Measurements from ENCODE around the gene UST.

The UST gene

DNA sequence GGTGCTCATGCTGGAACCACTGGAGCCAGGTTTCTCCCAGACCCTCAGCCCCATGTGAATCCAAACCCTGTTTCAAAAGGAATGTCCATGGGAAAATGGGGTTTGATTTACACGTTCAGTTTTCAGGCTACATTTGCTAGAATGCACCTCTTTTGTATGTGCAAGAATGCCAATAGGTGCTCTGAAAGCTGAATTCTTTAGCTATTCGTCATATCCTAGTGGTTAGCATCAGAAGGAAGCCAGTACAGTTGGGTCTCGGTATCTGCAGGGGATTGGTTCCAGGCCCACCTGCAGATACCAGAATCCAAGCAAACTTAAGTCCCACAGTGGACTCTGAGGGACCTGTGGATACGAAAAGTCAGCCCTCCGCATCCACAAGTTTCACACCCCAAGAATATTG lies 93.4 kb downstream of the UST start:
- H3K4me3 ChIP-seq (ENCODE audit: insufficient read depth in 1 of 2, low read depth in 1 of 2, low read length in 2 of 2) = no peak overlapping the region
- peak overlapping the region in 1 of 2 experiments; percentile 12 for H3K18ac ChIP-seq (ENCODE audit: low read depth in 1 of 2, low read length in 2 of 2)
- H3K27ac ChIP-seq (ENCODE audit: low read length, poor library complexity, severe bottlenecking) = no peak overlapping the region
- DNase-seq = no peak
- WGBS = 79% methylated on average over 3 of the region's 5 CpGs
- H2BK5ac ChIP-seq (ENCODE audit: low read depth, low read length, poor library complexity, severe bottlenecking) = no peak overlapping the region
- no peak overlapping the region for H2BK15ac ChIP-seq (ENCODE audit: low read depth, poor library complexity, severe bottlenecking)
- H3K4ac ChIP-seq (ENCODE audit: low read depth in 1 of 2, low read length in 2 of 2) = no peak overlapping the region
- no peak overlapping the region for H3K23ac ChIP-seq (ENCODE audit: low read length in 2 of 2)
- H3K79me1 ChIP-seq (replicated peaks; ENCODE audit: low read length, poor library complexity, severe bottlenecking) = peaks cover 6% of the 10 kb centered on the region
- no peak overlapping the region for H2BK120ac ChIP-seq (ENCODE audit: low read depth, low read length)
- H3K14ac ChIP-seq (ENCODE audit: low read length in 2 of 2) = no peak overlapping the region
- no peak overlapping the region for H2AK5ac ChIP-seq (ENCODE audit: low read length, severe bottlenecking)
- no peaks in the 10 kb centered on the region for H3K36me3 ChIP-seq (ENCODE audit: control insufficient read depth in 1 of 2, insufficient read depth in 2 of 2, low read depth in 1 of 2, low read length in 2 of 2)
- no peaks in the 10 kb centered on the region for H3K9me3 ChIP-seq (ENCODE audit: control insufficient read depth, low read length)
- no peak overlapping the region for H4K91ac ChIP-seq (ENCODE audit: low read length)
- H3K4me1 ChIP-seq (ENCODE audit: control insufficient read depth, insufficient read depth, low read depth, low read length) = peaks cover 7% of the 10 kb centered on the region
- peak overlapping the region in 1 of 2 experiments; percentile 18 for H2BK12ac ChIP-seq (ENCODE audit: low read length in 2 of 2)
- H2AFZ ChIP-seq (ENCODE audit: low read depth, low read length) = no peak overlapping the region
- H3K4me2 ChIP-seq (ENCODE audit: low read length, poor library complexity, severe bottlenecking) = no peak overlapping the region
- no peak overlapping the region for H3K9ac ChIP-seq (ENCODE audit: low read length)
- no peaks in the 10 kb centered on the region for H3K27me3 ChIP-seq (ENCODE audit: control insufficient read depth in 1 of 2, insufficient read depth in 1 of 2, low read length in 2 of 2)
- no peak overlapping the region for H4K8ac ChIP-seq (ENCODE audit: low read length)

DNA sequence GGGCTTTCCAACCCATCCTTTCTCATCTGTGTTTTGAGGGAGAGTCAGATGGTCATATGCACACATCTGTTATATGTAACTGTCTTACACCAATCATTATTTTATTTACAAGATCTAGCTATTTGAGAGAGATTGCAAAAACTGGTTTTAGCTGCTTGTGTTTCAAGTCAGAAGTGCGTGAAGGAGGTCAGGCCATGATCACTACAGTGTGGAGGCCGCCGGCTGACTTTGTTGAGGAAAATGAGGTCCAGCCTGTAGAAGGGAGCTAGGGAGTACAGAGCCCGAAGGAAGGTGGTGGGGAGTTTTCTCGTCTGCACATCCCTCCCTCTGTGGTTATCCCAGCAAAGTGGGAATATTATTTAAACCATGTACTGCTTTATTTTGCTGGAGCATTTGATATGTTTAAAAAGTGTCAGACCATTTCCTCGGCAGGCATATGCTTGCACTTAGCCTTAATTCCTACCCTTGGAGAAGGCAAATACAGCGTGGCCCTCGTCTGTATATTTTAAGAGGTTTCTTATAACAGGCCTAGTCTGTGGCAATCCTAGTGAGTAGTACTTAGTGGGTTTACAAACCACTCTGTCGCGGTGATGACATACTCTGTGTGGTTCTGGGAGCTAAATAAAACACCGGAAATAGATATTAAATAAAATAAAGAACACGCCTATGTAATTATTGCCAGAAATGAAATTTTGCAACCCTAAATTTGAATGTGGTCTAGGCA lies 95.6 kb downstream of the UST start:
- no peak overlapping the region for H4K8ac ChIP-seq (ENCODE audit: low read length)
- peaks cover 7% of the 10 kb centered on the region for H3K4me1 ChIP-seq (ENCODE audit: control insufficient read depth, insufficient read depth, low read depth, low read length)
- no peak overlapping the region for H3K4me2 ChIP-seq (ENCODE audit: low read length, poor library complexity, severe bottlenecking)
- no peak overlapping the region for H3K27ac ChIP-seq (ENCODE audit: low read length, poor library complexity, severe bottlenecking)
- no peak overlapping the region for H3K18ac ChIP-seq (ENCODE audit: low read depth in 1 of 2, low read length in 2 of 2)
- H3K36me3 ChIP-seq (ENCODE audit: control insufficient read depth in 1 of 2, insufficient read depth in 2 of 2, low read depth in 1 of 2, low read length in 2 of 2) = no peaks in the 10 kb centered on the region
- H3K14ac ChIP-seq (ENCODE audit: low read length in 2 of 2) = no peak overlapping the region
- no peak overlapping the region for H3K9ac ChIP-seq (ENCODE audit: low read length)
- H3K23ac ChIP-seq (ENCODE audit: low read length in 2 of 2) = no peak overlapping the region
- no peak overlapping the region for H3K4ac ChIP-seq (ENCODE audit: low read depth in 1 of 2, low read length in 2 of 2)
- H2BK12ac ChIP-seq (ENCODE audit: low read length in 2 of 2) = no peak overlapping the region
- H2BK5ac ChIP-seq (ENCODE audit: low read depth, low read length, poor library complexity, severe bottlenecking) = no peak overlapping the region
- H4K91ac ChIP-seq (ENCODE audit: low read length) = no peak overlapping the region
- H2BK15ac ChIP-seq (ENCODE audit: low read depth, poor library complexity, severe bottlenecking) = no peak overlapping the region
- H3K79me1 ChIP-seq (replicated peaks; ENCODE audit: low read length, poor library complexity, severe bottlenecking) = peaks cover 10% of the 10 kb centered on the region
- H2BK120ac ChIP-seq (ENCODE audit: low read depth, low read length) = no peak overlapping the region
- no peaks in the 10 kb centered on the region for H3K9me3 ChIP-seq (ENCODE audit: control insufficient read depth, low read length)
- 91% methylated on average over 7 of the region's 12 CpGs for WGBS
- no peak for DNase-seq
- no peak overlapping the region for H3K4me3 ChIP-seq (ENCODE audit: insufficient read depth in 1 of 2, low read depth in 1 of 2, low read length in 2 of 2)
- no peak overlapping the region for H2AK5ac ChIP-seq (ENCODE audit: low read length, severe bottlenecking)
- H3K27me3 ChIP-seq (ENCODE audit: control insufficient read depth in 1 of 2, insufficient read depth in 1 of 2, low read length in 2 of 2) = no peaks in the 10 kb centered on the region
- H2AFZ ChIP-seq (ENCODE audit: low read depth, low read length) = no peak overlapping the region

- no peak overlapping the region for H3K4me3 ChIP-seq (ENCODE audit: insufficient read depth in 1 of 2, low read depth in 1 of 2, low read length in 2 of 2)
- no peak overlapping the region for H3K14ac ChIP-seq (ENCODE audit: low read length in 2 of 2)
- H3K4me2 ChIP-seq (ENCODE audit: low read length, poor library complexity, severe bottlenecking) = no peak overlapping the region
- no peak overlapping the region for H2BK15ac ChIP-seq (ENCODE audit: low read depth, poor library complexity, severe bottlenecking)
- H2BK120ac ChIP-seq (ENCODE audit: low read depth, low read length) = no peak overlapping the region
- no peak overlapping the region for H3K27ac ChIP-seq (ENCODE audit: low read length, poor library complexity, severe bottlenecking)
- no peak overlapping the region for H3K9ac ChIP-seq (ENCODE audit: low read length)
- no peaks in the 10 kb centered on the region for H3K9me3 ChIP-seq (ENCODE audit: control insufficient read depth, low read length)
- H3K27me3 ChIP-seq (ENCODE audit: control insufficient read depth in 1 of 2, insufficient read depth in 1 of 2, low read length in 2 of 2) = no peaks in the 10 kb centered on the region
- H3K18ac ChIP-seq (ENCODE audit: low read depth in 1 of 2, low read length in 2 of 2) = no peak overlapping the region
- no CpG with 5 or more reads among the region's 1 CpG for WGBS
- no peak overlapping the region for H2AK5ac ChIP-seq (ENCODE audit: low read length, severe bottlenecking)
- H4K8ac ChIP-seq (ENCODE audit: low read length) = no peak overlapping the region
- H2AFZ ChIP-seq (ENCODE audit: low read depth, low read length) = no peak overlapping the region
- DNase-seq = no peak
- no peak overlapping the region for H2BK5ac ChIP-seq (ENCODE audit: low read depth, low read length, poor library complexity, severe bottlenecking)
- peaks cover 3% of the 10 kb centered on the region for H3K4me1 ChIP-seq (ENCODE audit: control insufficient read depth, insufficient read depth, low read depth, low read length)
- no peak overlapping the region for H3K4ac ChIP-seq (ENCODE audit: low read depth in 1 of 2, low read length in 2 of 2)
- no peak overlapping the region for H3K23ac ChIP-seq (ENCODE audit: low read length in 2 of 2)
- no peak overlapping the region for H2BK12ac ChIP-seq (ENCODE audit: low read length in 2 of 2)
- H3K79me1 ChIP-seq (replicated peaks; ENCODE audit: low read length, poor library complexity, severe bottlenecking) = peaks cover 13% of the 10 kb centered on the region
- no peak overlapping the region for H4K91ac ChIP-seq (ENCODE audit: low read length)
- H3K36me3 ChIP-seq (ENCODE audit: control insufficient read depth in 1 of 2, insufficient read depth in 2 of 2, low read depth in 1 of 2, low read length in 2 of 2) = no peaks in the 10 kb centered on the region
Measured at GRCh38 chr6:148845464-148845863, 98.6 kb downstream of the UST start.

GRCh38 chr6:148846778-148847761 lies 100.2 kb downstream of the UST start:
- no peak overlapping the region for H3K27ac ChIP-seq (ENCODE audit: low read length, poor library complexity, severe bottlenecking)
- H3K9ac ChIP-seq (ENCODE audit: low read length) = no peak overlapping the region
- H3K23ac ChIP-seq (ENCODE audit: low read length in 2 of 2) = no peak overlapping the region
- H3K14ac ChIP-seq (ENCODE audit: low read length in 2 of 2) = no peak overlapping the region
- no peaks in the 10 kb centered on the region for H3K27me3 ChIP-seq (ENCODE audit: control insufficient read depth in 1 of 2, insufficient read depth in 1 of 2, low read length in 2 of 2)
- peak overlapping the region; percentile 27 for H2AFZ ChIP-seq (ENCODE audit: low read depth, low read length)
- peak overlapping the region; percentile 14 for H4K8ac ChIP-seq (ENCODE audit: low read length)
- H3K4me1 ChIP-seq (ENCODE audit: control insufficient read depth, insufficient read depth, low read depth, low read length) = no peaks in the 10 kb centered on the region
- H2BK12ac ChIP-seq (ENCODE audit: low read length in 2 of 2) = no peak overlapping the region
- no peak overlapping the region for H4K91ac ChIP-seq (ENCODE audit: low read length)
- peak overlapping the region in 1 of 2 experiments; percentile 41 for H3K4ac ChIP-seq (ENCODE audit: low read depth in 1 of 2, low read length in 2 of 2)
- peak overlapping the region; percentile 63 for H2BK15ac ChIP-seq (ENCODE audit: low read depth, poor library complexity, severe bottlenecking)
- no peaks in the 10 kb centered on the region for H3K36me3 ChIP-seq (ENCODE audit: control insufficient read depth in 1 of 2, insufficient read depth in 2 of 2, low read depth in 1 of 2, low read length in 2 of 2)
- H3K4me2 ChIP-seq (ENCODE audit: low read length, poor library complexity, severe bottlenecking) = no peak overlapping the region
- H3K9me3 ChIP-seq (ENCODE audit: control insufficient read depth, low read length) = no peaks in the 10 kb centered on the region
- peak overlapping the region in 1 of 2 experiments; percentile 62 for H3K18ac ChIP-seq (ENCODE audit: low read depth in 1 of 2, low read length in 2 of 2)
- no peak overlapping the region for H3K4me3 ChIP-seq (ENCODE audit: insufficient read depth in 1 of 2, low read depth in 1 of 2, low read length in 2 of 2)
- no peak overlapping the region for H2BK5ac ChIP-seq (ENCODE audit: low read depth, low read length, poor library complexity, severe bottlenecking)
- H3K79me1 ChIP-seq (replicated peaks; ENCODE audit: low read length, poor library complexity, severe bottlenecking) = peaks cover 12% of the 10 kb centered on the region
- H2BK120ac ChIP-seq (ENCODE audit: low read depth, low read length) = no peak overlapping the region
- 64% methylated on average over 3 of the region's 4 CpGs for WGBS
- peak; percentile 28 for DNase-seq
- no peak overlapping the region for H2AK5ac ChIP-seq (ENCODE audit: low read length, severe bottlenecking)

Measured in mesenchymal stem cell (in vitro differentiated cells and primary cell).